ENCODE results near the gene GNA12.

GNA12 gene

DNA sequence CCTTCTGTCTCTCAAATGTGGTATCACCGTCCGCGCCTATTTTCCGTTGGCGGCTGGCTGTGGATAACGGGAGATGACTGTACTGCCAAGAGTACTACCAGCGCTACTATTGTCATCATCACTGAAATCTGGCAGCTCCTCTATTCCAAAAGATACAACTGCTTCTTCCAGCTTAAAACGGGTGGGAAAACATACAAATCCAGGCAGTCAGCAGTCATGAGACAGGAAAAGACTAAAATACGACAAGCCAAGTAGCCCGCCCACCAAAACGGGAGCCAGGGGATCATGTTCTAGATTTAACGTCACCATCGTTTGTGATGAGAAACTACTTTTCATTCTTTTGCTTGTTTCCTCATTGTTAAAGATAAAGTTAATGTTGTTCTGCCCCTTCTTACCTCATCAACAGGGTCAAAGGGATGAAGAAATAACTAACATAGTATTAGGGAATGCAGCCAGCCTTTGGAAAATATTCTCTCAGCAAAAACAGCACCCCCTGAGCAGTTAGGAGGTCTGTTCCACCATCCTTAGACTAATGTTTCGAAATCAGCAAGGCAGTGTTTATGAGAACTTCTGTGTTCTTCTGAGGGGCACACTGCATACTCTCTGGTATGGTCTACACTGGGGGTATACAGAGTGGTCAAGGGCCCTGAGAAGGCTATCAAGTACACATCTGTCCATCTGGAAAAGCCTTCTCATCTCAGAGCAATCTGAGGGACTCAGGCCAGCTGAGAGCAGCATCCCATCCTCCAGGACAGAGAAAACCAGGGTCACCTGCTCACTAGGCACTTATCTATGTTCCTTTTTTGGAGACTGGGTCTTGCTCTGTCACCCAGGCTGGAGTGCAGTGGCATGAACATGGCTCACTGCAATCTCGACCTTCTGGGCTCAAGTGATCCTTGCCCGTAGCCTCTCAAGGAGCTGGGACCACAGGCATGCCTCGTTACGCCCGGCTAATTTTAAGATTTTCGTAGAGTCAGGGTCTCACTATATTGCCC, 47.5 kb downstream of the GNA12 start:
- TF ChIP-seq CTCF (IDR thresholded peaks at IDR 0.05; ENCODE audit: poor library complexity, severe bottlenecking), result no peak
- no peaks in the 10 kb centered on the region for H3K27me3 ChIP-seq (ENCODE audit: insufficient read depth, poor library complexity, severe bottlenecking)
- peaks cover 32% of the 10 kb centered on the region for H3K36me3 ChIP-seq (ENCODE audit: low read depth)
- H3K4me3 ChIP-seq (ENCODE audit: severe bottlenecking), result no peak overlapping the region
- H3K27ac ChIP-seq (ENCODE audit: poor library complexity, severe bottlenecking), result no peak overlapping the region
- DNase-seq (ENCODE audit: low spot score), result no peak
- peaks cover 3% of the 10 kb centered on the region for H3K4me1 ChIP-seq (ENCODE audit: insufficient read depth, poor library complexity, severe bottlenecking)
- no peaks in the 10 kb centered on the region for H3K9me3 ChIP-seq (ENCODE audit: severe bottlenecking)
- no peak for ATAC-seq (ENCODE audit: low read depth)

- ATAC-seq (ENCODE audit: low read depth), result no peak
- Histone ChIP-seq H3K9me3 (ENCODE audit: severe bottlenecking) (no peaks in the 10 kb centered on the region), H3K36me3 (ENCODE audit: low read depth) (peaks cover 32% of the 10 kb centered on the region), H3K4me3 (ENCODE audit: severe bottlenecking) (no peak overlapping the region), H3K27me3 (ENCODE audit: insufficient read depth, poor library complexity, severe bottlenecking) (no peaks in the 10 kb centered on the region), H3K27ac (ENCODE audit: poor library complexity, severe bottlenecking) (no peak overlapping the region), H3K4me1 (ENCODE audit: insufficient read depth, poor library complexity, severe bottlenecking) (no peaks in the 10 kb centered on the region)
- TF ChIP-seq CTCF (IDR thresholded peaks at IDR 0.05; ENCODE audit: poor library complexity, severe bottlenecking), result no peak
- DNase-seq (ENCODE audit: low spot score), result no peak
Measured at GRCh38 chr7:2795906-2796305, 48.2 kb downstream of the GNA12 start.

GRCh38 chr7:2794836-2795636, 49.1 kb downstream of the GNA12 start:
- Histone ChIP-seq H3K4me3 (ENCODE audit: severe bottlenecking) (no peak overlapping the region), H3K27ac (ENCODE audit: poor library complexity, severe bottlenecking) (no peak overlapping the region), H3K9me3 (ENCODE audit: severe bottlenecking) (no peaks in the 10 kb centered on the region), H3K36me3 (ENCODE audit: low read depth) (peaks cover 38% of the 10 kb centered on the region), H3K27me3 (ENCODE audit: insufficient read depth, poor library complexity, severe bottlenecking) (no peaks in the 10 kb centered on the region), H3K4me1 (ENCODE audit: insufficient read depth, poor library complexity, severe bottlenecking) (no peaks in the 10 kb centered on the region)
- no peak for DNase-seq (ENCODE audit: low spot score)
- no peak for TF ChIP-seq CTCF (IDR thresholded peaks at IDR 0.05; ENCODE audit: poor library complexity, severe bottlenecking)
- no peak for ATAC-seq (ENCODE audit: low read depth)

DNA sequence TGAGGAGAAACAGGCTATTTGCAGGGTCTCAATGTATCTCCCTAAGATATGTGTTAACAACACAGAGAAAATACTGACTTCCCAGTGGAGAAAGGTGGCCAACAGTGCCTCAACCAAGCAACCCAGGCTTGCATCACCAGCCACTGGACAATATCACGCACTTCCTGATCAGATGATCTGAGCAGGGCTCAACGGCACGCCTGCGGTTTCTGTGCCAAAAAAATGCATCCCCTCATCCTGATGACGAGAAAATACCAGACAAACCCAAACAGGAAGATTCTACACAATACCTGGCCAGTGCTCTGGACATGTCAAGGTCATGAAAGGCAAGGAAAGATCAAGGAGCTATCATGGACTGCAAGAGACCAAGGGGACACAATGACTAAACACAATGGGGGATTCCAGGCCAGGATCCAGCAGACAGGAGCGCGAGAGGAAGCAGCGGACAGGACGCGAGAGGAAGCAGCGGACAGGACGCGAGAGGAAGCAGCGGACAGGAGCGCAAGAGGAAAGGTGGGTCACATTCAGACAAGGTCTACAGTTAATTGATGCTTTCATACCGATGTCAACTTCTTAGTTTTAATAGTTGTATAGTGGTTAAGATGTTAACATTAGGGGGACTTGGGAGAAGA, 51.1 kb downstream of the GNA12 start:
- ATAC-seq (ENCODE audit: low read depth) (no peak), DNase-seq (ENCODE audit: low spot score) (no peak)
- Histone ChIP-seq H3K9me3 (ENCODE audit: severe bottlenecking) (no peaks in the 10 kb centered on the region), H3K36me3 (ENCODE audit: low read depth) (peaks cover 38% of the 10 kb centered on the region), H3K4me1 (ENCODE audit: insufficient read depth, poor library complexity, severe bottlenecking) (no peaks in the 10 kb centered on the region), H3K4me3 (ENCODE audit: severe bottlenecking) (no peak overlapping the region), H3K27me3 (ENCODE audit: insufficient read depth, poor library complexity, severe bottlenecking) (no peaks in the 10 kb centered on the region), H3K27ac (ENCODE audit: poor library complexity, severe bottlenecking) (no peak overlapping the region)
- TF ChIP-seq CTCF (IDR thresholded peaks at IDR 0.05; ENCODE audit: poor library complexity, severe bottlenecking), result no peak

Data from RWPE2 (cell line).